Sigmoid colon (tissue), 7 donors: Measurements from ENCODE around the gene PTAFR. TPM values are rescaled to one million over a fixed set of nuclear protein-coding genes. Genes with fewer than 3 reads are reported as not detected.

Experiments used
- DNase-seq: peaks from one replicate; pipeline ENCODE4 v3.0.0-alpha.2; 2019
- H3K27ac ChIP-seq, 4 donors: fragments of 200-600 bp; sonication (generic); one replicate each; pipeline ENCODE4 v1.5.1; 2016 to 2019; ENCODE audit warnings: mild to moderate bottlenecking in 1 of 4
- H3K27me3 ChIP-seq, 3 donors: fragments of 200-600 bp; sonication (generic); one replicate each; pipeline ENCODE4 v1.5.1; 2019; ENCODE audit warnings: mild to moderate bottlenecking in 1 of 3
- H3K36me3 ChIP-seq, 4 donors: fragments of 200-600 bp; sonication (generic); one replicate each; pipeline ENCODE4 v1.5.1; 2016 to 2019
- H3K4me1 ChIP-seq, 4 donors: fragments of 200-600 bp; sonication (generic); one replicate each; pipeline ENCODE4 v1.5.1; 2017 to 2019
- H3K4me3 ChIP-seq, 4 donors: fragments of 200-600 bp; sonication (generic); one replicate each; pipeline ENCODE4 v1.5.1; 2017 to 2019; ENCODE audit warnings: mild to moderate bottlenecking in 2 of 4, moderate library complexity in 1 of 4
- H3K9me3 ChIP-seq, 4 donors: fragments of 200-600 bp in 3 of 4; sonication (generic) in 3 of 4; one replicate each; pipeline versions ENCODE4 v1.5.1 to v1.6.1; 2013 to 2019
- CTCF ChIP-seq, 4 experiments: fragments of 450-650 bp in 3 of 4; fragments of 200-600 bp in 1 of 4; IDR thresholded peaks; one replicate each; pipeline ENCODE4 v1.5.1; 2016 to 2019; ENCODE audit warnings: antibody characterized with exemption in 4 of 4, mild to moderate bottlenecking in 3 of 4, moderate library complexity in 2 of 4
- EP300 ChIP-seq, 4 donors: sonication (generic); formaldehyde crosslinking; IDR thresholded peaks; one replicate each; pipeline ENCODE4 v1.6.1; 2017; ENCODE audit warnings: antibody characterized with exemption in 4 of 4
- POLR2A ChIP-seq, 2 donors: fragments of 450-650 bp; IDR thresholded peaks; one replicate each; pipeline ENCODE4 v1.6.1; 2016; ENCODE audit warnings: antibody characterized with exemption in 2 of 2, mild to moderate bottlenecking in 2 of 2, moderate library complexity in 2 of 2
- POLR2AphosphoS5 ChIP-seq, 4 donors: sonication (generic); formaldehyde crosslinking; IDR thresholded peaks; one replicate each; pipeline ENCODE4 v1.6.1; 2017; ENCODE audit warnings: antibody characterized with exemption in 4 of 4
- WGBS, 2 donors: extraction: QIAGEN DNeasy Blood & Tissue Kit; methylation state at CpG; one replicate each; pipeline ENCODE4 v1.1.7; 2013; 5-methylcytosine and 5-hydroxymethylcytosine counted together
- intact Hi-C: fragments of 100-400 bp; cut with DNase I; formaldehyde crosslinking; loops from one replicate; pipeline ENCODE4 v1.15.1; 2023
- polyA plus RNA-seq, 3 donors: library from polyadenylated mRNA; stranded (reverse); fragments of 200-250 nt; gene quantifications; one replicate each; pipeline ENCODE4 v1.2.3, GENCODE V29; 2013
- total RNA-seq, 4 donors: library from RNA; depleted of rRNA; stranded (reverse); fragments of >200 nt; gene quantifications; one replicate each; pipeline ENCODE4 v1.1.0, GENCODE V29; 2016
- donor health status: healthy with polysubstance abuse.
- donor health status: Bipolar disorder and iron deficiency.
- donor health status: healthy.

Gene PTAFR
- total and polyA plus RNA-seq, 7 donors = 1.8 to 9.9 (median 4.5) TPM

GRCh38 chr1:28119556-28119955, 56.9 kb downstream of the PTAFR start:
- Histone ChIP-seq H3K4me3 (no peak overlapping the region), H3K4me1 (no peaks in the 10 kb centered on the region), H3K27ac (no peak overlapping the region), H3K36me3 (no peaks in the 10 kb centered on the region), H3K9me3 (no peaks in the 10 kb centered on the region), H3K27me3 (no peaks in the 10 kb centered on the region)
- TF ChIP-seq POLR2A (IDR thresholded peaks at IDR 0.05) (no peak), EP300 (IDR thresholded peaks at IDR 0.05) (no peak), POLR2AphosphoS5 (IDR thresholded peaks at IDR 0.05) (no peak), CTCF (IDR thresholded peaks at IDR 0.05) (no peak)
- no peak for DNase-seq
- WGBS, 2 donors = 92 to 96% methylated on average over 8 of the region's 8 CpGs
- intact Hi-C loops = no loop called here

- intact Hi-C loops = no loop called here
- H3K36me3 ChIP-seq = no peaks in the 10 kb centered on the region
- no peak for TF ChIP-seq CTCF (IDR thresholded peaks at IDR 0.05)
- no peak for TF ChIP-seq EP300 (IDR thresholded peaks at IDR 0.05)
- no peak for TF ChIP-seq POLR2A (IDR thresholded peaks at IDR 0.05)
- TF ChIP-seq POLR2AphosphoS5 (IDR thresholded peaks at IDR 0.05) = no peak
Observed at GRCh38 chr1:28118640-28119307, 57.7 kb downstream of the PTAFR start.

GRCh38 chr1:28115267-28115666, 61.2 kb downstream of the PTAFR start:
- no peak for DNase-seq
- H3K9me3 ChIP-seq = no peaks in the 10 kb centered on the region
- H3K27me3 ChIP-seq = no peaks in the 10 kb centered on the region
- intact Hi-C loops = no loop called here
- H3K4me3 ChIP-seq = no peak overlapping the region
- H3K27ac ChIP-seq = no peak overlapping the region
- WGBS, 2 donors = 41 to 81% methylated on average over 4 of the region's 4 CpGs
- TF ChIP-seq CTCF (IDR thresholded peaks at IDR 0.05) (no peak), EP300 (IDR thresholded peaks at IDR 0.05) (no peak), POLR2AphosphoS5 (IDR thresholded peaks at IDR 0.05) (no peak), POLR2A (IDR thresholded peaks at IDR 0.05) (no peak)
- H3K36me3 ChIP-seq = no peaks in the 10 kb centered on the region
- H3K4me1 ChIP-seq = no peaks in the 10 kb centered on the region

More at GRCh38 chr1:28118640-28119307, 57.7 kb downstream of the PTAFR start:
- WGBS, 2 donors = 88 to 92% methylated on average over 5 of the region's 5 CpGs
- Histone ChIP-seq H3K27ac (no peak overlapping the region), H3K4me3 (no peak overlapping the region), H3K9me3 (no peaks in the 10 kb centered on the region), H3K4me1 (no peaks in the 10 kb centered on the region), H3K27me3 (no peaks in the 10 kb centered on the region)
- DNase-seq = no peak

GRCh38 chr1:28114844-28115243, 61.6 kb downstream of the PTAFR start:
- Histone ChIP-seq H3K9me3 (no peaks in the 10 kb centered on the region), H3K4me3 (no peak overlapping the region), H3K27me3 (no peaks in the 10 kb centered on the region), H3K36me3 (no peaks in the 10 kb centered on the region), H3K4me1 (no peaks in the 10 kb centered on the region), H3K27ac (no peak overlapping the region)
- intact Hi-C loops = no loop called here
- DNase-seq = no peak
- no peak for TF ChIP-seq CTCF (IDR thresholded peaks at IDR 0.05)
- no peak for TF ChIP-seq POLR2AphosphoS5 (IDR thresholded peaks at IDR 0.05)
- no peak for TF ChIP-seq EP300 (IDR thresholded peaks at IDR 0.05)
- no peak for TF ChIP-seq POLR2A (IDR thresholded peaks at IDR 0.05)
- 81 to 93% methylated on average over 2 of the region's 2 CpGs for WGBS, 2 donors

- no peak for DNase-seq
- intact Hi-C loops = no loop called here
Observed at GRCh38 chr1:28113242-28113572, 63.3 kb downstream of the PTAFR start.

More at GRCh38 chr1:28113242-28113572, 63.3 kb downstream of the PTAFR start:
- no peaks in the 10 kb centered on the region for H3K27me3 ChIP-seq
- peak overlapping the region in 1 of 4 donors; percentile 3 for H3K27ac ChIP-seq
- H3K4me3 ChIP-seq = no peak overlapping the region
- no peaks in the 10 kb centered on the region for H3K9me3 ChIP-seq
- H3K4me1 ChIP-seq = no peaks in the 10 kb centered on the region
- no peaks in the 10 kb centered on the region for H3K36me3 ChIP-seq
- 87 to 89% methylated on average over 3 of the region's 3 CpGs for WGBS, 2 donors
- TF ChIP-seq POLR2AphosphoS5 (IDR thresholded peaks at IDR 0.05) (no peak), EP300 (IDR thresholded peaks at IDR 0.05) (no peak), CTCF (IDR thresholded peaks at IDR 0.05) (no peak), POLR2A (IDR thresholded peaks at IDR 0.05) (no peak)
